Loucy (cell line): ENCODE data around the gene LTA.

Source experiments
- CTCF ChIP-seq: fragments of 200-600 bp; sonication (generic); conservative IDR thresholded peaks from 2 replicates; pipeline ENCODE4 v1.5.1; 2014; ENCODE audit warnings: mild to moderate bottlenecking, antibody characterized with exemption, low read length
- EZH2phosphoT487 ChIP-seq: fragments of 200-600 bp; IDR thresholded peaks from 2 replicates; pipeline ENCODE4 v1.6.1; 2018; ENCODE audit warnings: antibody characterized with exemption, mild to moderate bottlenecking, moderate library complexity, borderline replicate concordance

DNA sequence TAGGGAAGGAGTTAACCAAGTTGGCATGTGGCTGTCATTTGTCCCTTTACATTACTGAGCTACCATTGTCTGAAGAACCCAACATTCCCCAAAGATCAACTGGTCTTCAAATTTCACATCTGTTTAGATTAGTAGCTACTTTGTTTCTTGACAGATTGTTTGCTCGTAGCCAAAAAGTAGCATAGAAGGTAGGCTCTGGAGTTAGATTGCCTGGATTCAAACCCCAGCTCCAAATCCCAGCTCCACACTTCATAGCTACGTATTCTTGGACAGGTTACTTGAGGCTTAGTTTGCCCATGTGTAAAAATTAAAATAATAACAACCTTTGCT lies 23.6 kb upstream of the LTA start:
- TF ChIP-seq CTCF = no peak
- no peak for TF ChIP-seq EZH2phosphoT487
